Vagina (tissue), 2 donors: ENCODE results near the gene CCDC185.

Source experiments
- CTCF ChIP-seq, 3 experiments: fragments of 450-650 bp in 2 of 3; fragments of 200-600 bp in 1 of 3; sonication (generic) in 1 of 3; IDR thresholded peaks; one replicate each; pipeline ENCODE4 v1.5.1; 2017 to 2019; ENCODE audit warnings: antibody characterized with exemption in 3 of 3, mild to moderate bottlenecking in 2 of 3, moderate library complexity in 2 of 3
- POLR2A ChIP-seq, 2 donors: fragments of 450-650 bp; IDR thresholded peaks; one replicate each; pipeline ENCODE4 v1.6.1; 2017; ENCODE audit warnings: antibody characterized with exemption in 2 of 2, mild to moderate bottlenecking in 2 of 2, moderate library complexity in 2 of 2

DNA sequence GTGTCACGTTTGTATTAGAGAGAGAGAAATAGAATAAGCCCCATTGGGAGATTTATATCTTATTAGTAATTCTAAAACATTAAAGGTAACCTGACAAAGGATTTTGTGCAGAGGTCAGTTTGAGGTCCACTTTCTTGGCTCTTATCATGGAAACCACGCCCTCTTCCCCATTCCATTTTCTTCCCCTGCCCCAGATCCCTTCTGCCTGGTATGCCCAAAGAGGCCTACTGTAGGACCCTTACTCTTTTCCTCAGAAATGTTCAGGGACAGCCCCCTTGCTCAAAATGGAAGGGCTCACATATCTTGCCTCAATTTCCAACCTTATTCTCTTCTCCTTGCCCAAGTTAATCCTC is 9.6 kb downstream of the CCDC185 start:
- TF ChIP-seq CTCF (IDR thresholded peaks at IDR 0.05), result no peak
- no peak for TF ChIP-seq POLR2A (IDR thresholded peaks at IDR 0.05)
